Mesodermal cell (in vitro differentiated cells): ENCODE results near the gene TC2N.
"Not testable (repeated sequence)": the region's sequence is repeated elsewhere in the genome, so short reads cannot be mapped to it uniquely, and the experiment has no call there.

Experiments
- H3K27ac ChIP-seq: 2 replicates; pipeline ENCODE4 v1.7.0; 2013; ENCODE audit warnings: mild to moderate bottlenecking, low read depth, low read length, moderate library complexity; ENCODE audit not compliant: severe bottlenecking
- H3K36me3 ChIP-seq: 2 replicates; pipeline ENCODE4 v1.7.1; 2013; ENCODE audit warnings: mild to moderate bottlenecking, low read length, moderate library complexity; ENCODE audit not compliant: control insufficient read depth, insufficient read depth
- H3K4me1 ChIP-seq: one replicate; pipeline ENCODE4 v1.7.1; 2013; ENCODE audit warnings: mild to moderate bottlenecking, low read length; ENCODE audit not compliant: insufficient read depth, control insufficient read depth, poor library complexity, severe bottlenecking
- H3K4me3 ChIP-seq: 2 replicates; pipeline ENCODE4 v1.7.0; 2013; ENCODE audit warnings: low read length, control low read depth, mild to moderate bottlenecking; ENCODE audit not compliant: insufficient read depth, poor library complexity, severe bottlenecking; ENCODE audit errors: extremely low read depth
- H3K9me3 ChIP-seq: 2 replicates; pipeline ENCODE4 v1.7.1; 2013; ENCODE audit warnings: mild to moderate bottlenecking, low read length, moderate library complexity; ENCODE audit not compliant: control insufficient read depth
- WGBS, 2 experiments: methylation state at CpG; one replicate each; pipeline ENCODE4 v1.1.5; 2013; ENCODE audit warnings: missing lambda C conversion rate in 2 of 2; ENCODE audit not compliant: insufficient coverage in 2 of 2; 5-methylcytosine and 5-hydroxymethylcytosine counted together

The TC2N gene

DNA sequence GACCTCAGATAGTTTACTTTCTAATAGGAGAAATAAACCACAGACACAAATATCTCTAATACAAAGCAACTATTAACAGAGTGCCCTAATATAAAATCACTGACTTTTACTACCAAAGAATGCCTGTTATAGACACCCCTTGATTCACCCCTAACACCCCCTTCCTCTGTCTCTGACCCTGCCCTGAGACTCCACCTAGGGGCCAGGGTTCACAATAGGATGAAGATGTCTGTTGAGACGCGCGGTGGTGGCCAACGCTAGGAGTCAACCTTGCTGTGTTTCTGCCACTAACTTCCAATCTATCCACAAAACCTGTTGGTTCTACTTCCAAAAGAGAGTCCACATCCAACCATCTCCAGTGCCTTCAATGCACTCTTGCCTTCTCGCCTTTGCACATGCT lies 10.9 kb upstream of the TC2N start:
- Histone ChIP-seq H3K27ac (no peak overlapping the region), H3K9me3 (no peaks in the 10 kb centered on the region), H3K4me3 (no peak overlapping the region), H3K36me3 (no peaks in the 10 kb centered on the region), H3K4me1 (peaks cover 9% of the 10 kb centered on the region)
- 92 to 94% methylated on average over 5 of the region's 5 CpGs for WGBS, 2 experiments

DNA sequence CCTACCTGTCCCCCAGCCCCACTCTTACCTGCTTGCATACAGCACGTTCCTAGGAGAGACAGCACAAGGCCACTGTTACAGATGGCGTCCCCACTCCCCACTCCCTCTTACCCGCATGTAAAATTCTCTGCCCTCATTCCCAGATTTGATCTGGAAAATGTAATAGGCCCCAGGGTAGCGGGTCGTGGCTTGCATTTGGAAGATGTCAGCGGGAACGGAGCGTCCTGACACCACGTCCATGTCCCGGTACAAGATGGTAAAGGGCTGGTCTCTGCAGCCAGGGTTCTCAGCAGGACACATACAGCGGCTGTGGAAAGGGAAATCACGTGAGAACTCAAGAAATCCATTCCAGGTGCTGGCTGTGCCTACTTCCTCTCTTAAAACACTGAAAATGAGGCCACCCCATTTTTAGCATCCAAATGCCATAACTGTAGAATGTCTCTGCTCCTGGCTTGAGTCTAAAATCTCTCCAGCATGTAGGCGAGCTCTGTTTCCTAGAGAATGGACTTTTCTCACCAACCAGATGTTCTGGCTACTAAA lies 10.1 kb upstream of the TC2N start:
- Histone ChIP-seq H3K4me1 (peaks cover 12% of the 10 kb centered on the region), H3K4me3 (no peak overlapping the region), H3K9me3 (no peaks in the 10 kb centered on the region), H3K36me3 (no peaks in the 10 kb centered on the region), H3K27ac (no peak overlapping the region)
- WGBS, 2 experiments = 84% methylated on average over 11 to 12 of the region's 13 CpGs

DNA sequence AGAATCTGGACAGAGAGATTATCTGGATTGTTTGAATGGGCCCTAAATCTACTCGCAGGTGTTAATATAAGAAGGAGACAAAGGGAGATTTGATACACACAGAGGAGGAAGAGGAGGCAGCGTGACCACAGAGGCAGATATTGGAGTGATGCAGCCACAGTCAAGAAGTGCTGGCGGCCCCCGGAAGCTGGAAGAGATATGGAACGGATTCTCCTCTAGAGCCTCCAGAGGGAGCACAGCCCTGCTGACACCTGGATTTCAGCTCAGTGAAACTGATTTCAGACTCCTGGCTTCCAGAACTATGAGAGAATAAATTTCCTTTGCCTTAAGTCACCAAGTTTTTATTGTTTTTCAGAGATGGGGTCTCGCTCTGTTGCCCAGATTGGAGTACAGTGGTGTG lies 9.2 kb upstream of the TC2N start:
- Histone ChIP-seq H3K9me3 (no peaks in the 10 kb centered on the region), H3K27ac (no peak overlapping the region), H3K4me3 (no peak overlapping the region), H3K4me1 (peaks cover 12% of the 10 kb centered on the region), H3K36me3 (no peaks in the 10 kb centered on the region)
- WGBS, 2 experiments = 88 to 94% methylated on average over 5 to 6 of the region's 6 CpGs

DNA sequence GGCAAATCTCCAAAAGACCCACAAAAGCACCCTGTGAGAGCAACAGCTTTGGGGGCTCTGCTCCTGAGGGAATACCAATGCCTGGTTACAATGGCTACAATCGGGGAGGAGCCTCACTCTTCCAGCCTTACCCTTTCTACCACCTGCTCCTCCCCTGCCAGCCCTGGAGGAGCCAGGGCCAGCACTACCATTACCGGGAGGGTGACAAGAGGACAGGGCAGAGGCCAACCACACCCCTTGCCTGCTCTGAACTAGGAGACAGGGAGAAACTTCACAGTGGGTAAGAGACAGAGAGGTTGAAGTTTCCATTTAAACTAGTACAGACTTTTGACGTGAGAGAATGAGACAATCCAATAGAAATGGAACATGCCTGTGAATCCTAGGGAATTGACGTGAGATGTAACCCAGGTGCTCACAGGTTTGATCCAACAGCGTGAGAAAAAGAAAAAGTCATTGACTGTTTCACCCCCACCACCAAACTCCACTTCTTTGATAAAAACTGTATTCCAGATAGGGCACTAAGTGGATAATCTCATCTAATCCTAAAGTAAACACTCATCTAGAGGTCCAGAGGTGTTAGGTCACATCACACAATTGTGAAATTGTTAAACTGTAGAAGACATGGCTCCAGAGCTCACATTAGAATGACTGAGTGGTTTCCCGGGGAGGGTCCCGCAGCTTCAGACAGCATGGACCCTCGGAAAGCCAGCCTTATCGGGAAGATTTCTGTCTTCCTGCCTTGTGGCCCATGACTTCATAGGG lies 8.4 kb upstream of the TC2N start:
- 91 to 96% methylated on average over 6 of the region's 9 CpGs for WGBS, 2 experiments
- no peak overlapping the region for H3K4me3 ChIP-seq
- no peaks in the 10 kb centered on the region for H3K9me3 ChIP-seq
- peaks cover 9% of the 10 kb centered on the region for H3K4me1 ChIP-seq
- H3K27ac ChIP-seq = no peak overlapping the region
- H3K36me3 ChIP-seq = no peaks in the 10 kb centered on the region

DNA sequence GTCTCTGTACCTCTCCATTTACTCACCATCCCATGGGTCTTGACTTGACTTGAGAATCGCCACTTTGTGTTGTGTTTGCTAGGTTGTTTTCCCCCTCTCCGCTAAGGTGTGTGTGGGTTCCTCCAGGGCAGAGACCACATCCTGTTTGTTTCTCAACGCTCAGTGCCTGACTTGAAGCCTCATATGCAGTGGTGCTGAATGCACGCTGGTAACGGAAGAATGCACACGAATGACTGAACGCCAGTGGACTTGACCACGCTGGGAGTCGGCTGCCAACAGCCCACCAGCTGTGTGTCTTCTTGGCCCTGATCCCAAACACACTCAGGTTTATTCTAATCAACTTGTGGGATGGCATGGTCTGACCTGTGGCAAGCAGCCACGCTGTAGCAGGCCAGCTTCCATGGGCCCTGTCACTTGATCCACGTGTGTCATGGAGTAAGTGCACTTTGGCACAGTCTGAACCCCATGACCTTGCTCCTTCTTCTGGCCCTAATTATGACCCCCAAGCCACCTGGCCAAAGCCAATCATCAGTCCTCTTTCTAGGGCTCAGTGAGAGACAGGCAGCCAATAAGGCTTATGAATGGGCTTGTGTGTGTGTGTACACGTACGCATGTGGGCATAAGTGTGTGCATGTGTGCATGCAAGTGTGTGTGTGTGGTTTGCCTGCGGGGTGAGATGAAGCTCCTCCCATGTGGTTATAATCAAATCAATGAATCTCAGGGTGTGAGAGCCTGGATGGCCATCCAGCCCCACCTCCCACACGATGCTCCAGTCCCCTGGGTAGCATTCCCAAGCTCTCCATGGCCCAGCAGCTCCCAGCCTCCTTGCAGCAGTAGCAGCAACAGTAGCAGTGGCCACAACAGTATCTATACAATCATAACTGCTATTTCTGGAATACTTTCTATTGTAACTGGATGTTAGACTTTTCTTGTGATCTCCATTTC lies 6.4 kb upstream of the TC2N start:
- WGBS, 2 experiments = 93 to 97% methylated on average over 9 to 12 of the region's 15 CpGs
- Histone ChIP-seq H3K36me3 (no peaks in the 10 kb centered on the region), H3K27ac (no peak overlapping the region)

DNA sequence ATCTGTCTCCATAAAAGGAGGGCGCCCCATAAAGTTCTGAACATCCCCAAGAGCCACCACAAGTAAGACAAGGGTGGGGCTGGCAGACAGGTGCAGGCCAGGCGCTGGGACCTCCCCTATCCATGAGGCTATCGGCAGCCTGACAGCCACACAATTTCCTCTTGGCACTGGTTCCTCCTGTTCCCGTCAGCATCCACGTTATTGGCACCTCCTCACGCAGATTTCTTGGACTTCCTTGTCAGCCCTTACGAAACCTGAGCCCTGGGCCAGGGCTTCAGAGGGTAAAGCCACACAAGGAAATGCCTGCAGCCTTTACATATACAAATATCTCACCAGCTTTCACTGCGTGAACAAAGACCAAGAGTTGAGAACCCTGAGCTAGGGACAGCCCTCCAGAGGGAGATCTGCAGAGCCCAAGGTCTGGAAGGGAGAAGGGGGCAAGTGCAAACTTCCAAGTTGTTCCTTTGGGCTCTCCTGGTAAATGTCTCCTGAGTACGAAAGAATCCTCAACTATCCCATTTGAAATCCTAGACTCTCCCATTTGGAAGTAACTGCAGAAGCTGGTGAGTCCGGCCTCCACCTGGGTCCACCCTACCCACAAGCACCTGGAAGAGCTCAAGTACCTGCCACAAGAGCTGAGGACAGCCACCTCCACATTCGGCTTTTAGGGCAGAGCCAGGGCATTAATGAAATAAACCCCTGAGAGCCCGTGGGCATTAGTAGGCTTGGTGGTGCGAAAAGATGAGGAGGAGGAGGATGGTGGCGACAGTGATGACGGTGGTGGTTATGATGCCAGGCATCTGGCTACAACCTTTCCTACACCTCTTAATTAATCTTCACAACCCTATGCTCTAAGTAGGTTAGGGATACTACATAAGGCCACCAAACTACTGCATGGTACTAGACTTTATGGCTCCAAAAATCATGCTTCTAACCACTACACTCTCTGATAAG lies 5.5 kb upstream of the TC2N start:
- no peak overlapping the region for H3K4me3 ChIP-seq
- 81 to 83% methylated on average over 9 of the region's 15 CpGs for WGBS, 2 experiments
- H3K4me1 ChIP-seq = peaks cover 15% of the 10 kb centered on the region
- H3K36me3 ChIP-seq = no peaks in the 10 kb centered on the region
- no peak overlapping the region for H3K27ac ChIP-seq
- peaks cover 3% of the 10 kb centered on the region for H3K9me3 ChIP-seq

More for the DNA sequence above, 6.4 kb upstream of the TC2N start:
- H3K9me3 ChIP-seq = no peaks in the 10 kb centered on the region
- no peak overlapping the region for H3K4me3 ChIP-seq
- H3K4me1 ChIP-seq = peaks cover 15% of the 10 kb centered on the region

DNA sequence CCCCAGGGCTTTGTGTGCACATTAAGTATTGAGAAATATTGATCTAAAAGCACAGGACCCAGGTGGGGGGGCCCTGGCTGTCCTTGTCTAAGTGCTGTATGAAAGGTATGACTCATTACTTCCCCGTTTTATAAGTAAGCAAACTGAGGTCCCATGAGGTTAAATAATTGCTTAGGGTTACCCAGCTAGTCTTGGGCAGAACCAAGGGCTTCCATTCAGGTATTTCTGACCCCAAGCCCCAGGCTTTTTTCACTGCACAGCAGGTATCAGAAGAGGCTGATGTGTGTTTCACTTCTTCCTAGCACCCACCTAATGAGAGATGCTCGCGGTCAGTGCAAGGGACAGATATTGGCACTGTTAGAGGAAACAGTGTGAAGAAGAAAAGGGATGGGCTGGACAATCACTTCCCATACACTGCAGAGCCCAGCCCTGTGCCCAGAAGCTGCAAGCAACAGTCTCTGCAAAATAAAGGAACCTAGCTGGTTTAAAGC lies 4.7 kb upstream of the TC2N start:
- WGBS, 2 experiments = 90 to 100% methylated on average over 1 to 2 of the region's 3 CpGs
- Histone ChIP-seq H3K36me3 (no peaks in the 10 kb centered on the region), H3K4me3 (no peak overlapping the region), H3K4me1 (peaks cover 15% of the 10 kb centered on the region), H3K9me3 (peaks cover 3% of the 10 kb centered on the region), H3K27ac (no peak overlapping the region)

DNA sequence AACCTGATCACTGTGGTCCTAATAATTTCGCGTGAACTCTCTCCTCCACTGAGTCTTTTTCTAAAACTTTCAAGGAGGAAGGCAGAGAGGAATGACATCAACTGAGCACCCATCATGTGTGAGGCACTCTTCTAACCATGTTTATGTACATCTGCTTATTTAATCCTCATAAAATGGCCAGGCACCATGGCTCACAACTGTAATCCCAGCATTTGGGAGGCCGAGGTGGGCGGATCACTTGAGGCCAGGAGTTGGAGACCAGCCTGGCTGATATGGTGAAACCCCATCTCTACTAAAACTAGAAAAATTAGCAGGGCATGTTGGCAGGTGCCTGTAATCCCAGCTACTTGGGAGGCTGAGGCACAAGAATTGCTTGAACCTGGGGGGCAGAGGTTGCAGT lies 4.1 kb upstream of the TC2N start:
- not testable (repeated sequence) for H3K4me3 ChIP-seq, H3K9me3 ChIP-seq, H3K27ac ChIP-seq, H3K36me3 ChIP-seq
- 80 to 93% methylated on average over 2 of the region's 4 CpGs for WGBS, 2 experiments
- peaks cover 15% of the 10 kb centered on the region for H3K4me1 ChIP-seq

DNA sequence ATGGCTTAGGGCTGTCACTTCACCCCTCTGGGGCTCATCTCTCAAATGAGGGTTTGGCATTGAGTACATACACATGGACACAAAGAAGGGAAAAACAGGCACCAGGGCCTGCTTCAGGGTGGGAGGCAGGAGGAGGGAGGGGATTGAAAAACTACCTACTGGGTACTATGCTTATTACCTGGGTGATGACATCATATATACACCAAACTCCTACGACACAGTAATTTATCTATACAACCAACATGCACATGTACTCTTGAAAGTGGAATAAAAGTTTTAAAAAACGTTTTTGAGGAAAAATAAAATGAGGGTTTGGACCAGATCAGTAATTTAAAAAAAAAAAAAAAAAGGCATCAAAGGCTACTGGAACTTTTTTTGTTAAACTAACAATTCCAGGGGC lies 3.6 kb upstream of the TC2N start:
- H3K9me3 ChIP-seq = peaks cover 3% of the 10 kb centered on the region
- H3K36me3 ChIP-seq = no peaks in the 10 kb centered on the region
- H3K27ac ChIP-seq = no peak overlapping the region
- peaks cover 15% of the 10 kb centered on the region for H3K4me1 ChIP-seq
- WGBS, 2 experiments = no CpG with 5 or more reads among the region's 2 CpGs
- H3K4me3 ChIP-seq = no peak overlapping the region

DNA sequence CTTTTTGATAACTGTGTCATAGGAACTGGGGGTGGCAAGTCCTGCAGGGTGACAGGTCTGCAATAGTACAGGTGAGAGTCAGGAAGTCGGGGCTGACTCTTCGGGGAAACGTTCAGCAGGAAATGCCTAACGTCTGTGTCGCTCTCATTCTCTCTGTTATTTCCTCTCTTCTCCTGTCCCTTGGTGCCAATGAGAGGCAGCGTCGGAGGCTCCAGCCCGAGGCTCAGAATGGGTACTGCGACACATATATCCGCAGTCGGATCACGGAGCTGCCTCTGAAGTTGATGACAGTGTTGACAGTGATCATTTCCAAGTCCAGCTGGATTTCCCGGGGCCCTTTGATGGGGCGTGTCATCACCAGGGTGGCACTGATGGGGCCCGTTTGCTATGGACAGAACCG lies 2.7 kb upstream of the TC2N start:
- Histone ChIP-seq H3K36me3 (no peaks in the 10 kb centered on the region), H3K27ac (peak overlapping the region; percentile 24), H3K4me3 (no peak overlapping the region), H3K9me3 (peaks cover 3% of the 10 kb centered on the region), H3K4me1 (peaks cover 15% of the 10 kb centered on the region)
- 85 to 86% methylated on average over 13 to 16 of the region's 16 CpGs for WGBS, 2 experiments
